ENCODE measurements around the gene TBCA.

GRCh38 chr5:77642738-77643653, 133.1 kb downstream of the TBCA start:
- TF ChIP-seq, protein P1, sequence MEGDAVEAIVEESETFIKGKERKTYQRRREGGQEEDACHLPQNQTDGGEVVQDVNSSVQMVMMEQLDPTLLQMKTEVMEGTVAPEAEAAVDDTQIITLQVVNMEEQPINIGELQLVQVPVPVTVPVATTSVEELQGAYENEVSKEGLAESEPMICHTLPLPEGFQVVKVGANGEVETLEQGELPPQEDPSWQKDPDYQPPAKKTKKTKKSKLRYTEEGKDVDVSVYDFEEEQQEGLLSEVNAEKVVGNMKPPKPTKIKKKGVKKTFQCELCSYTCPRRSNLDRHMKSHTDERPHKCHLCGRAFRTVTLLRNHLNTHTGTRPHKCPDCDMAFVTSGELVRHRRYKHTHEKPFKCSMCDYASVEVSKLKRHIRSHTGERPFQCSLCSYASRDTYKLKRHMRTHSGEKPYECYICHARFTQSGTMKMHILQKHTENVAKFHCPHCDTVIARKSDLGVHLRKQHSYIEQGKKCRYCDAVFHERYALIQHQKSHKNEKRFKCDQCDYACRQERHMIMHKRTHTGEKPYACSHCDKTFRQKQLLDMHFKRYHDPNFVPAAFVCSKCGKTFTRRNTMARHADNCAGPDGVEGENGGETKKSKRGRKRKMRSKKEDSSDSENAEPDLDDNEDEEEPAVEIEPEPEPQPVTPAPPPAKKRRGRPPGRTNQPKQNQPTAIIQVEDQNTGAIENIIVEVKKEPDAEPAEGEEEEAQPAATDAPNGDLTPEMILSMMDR (conservative IDR thresholded peaks at IDR 0.05): no peak
- TF ChIP-seq ZFX (IDR thresholded peaks at IDR 0.05): no peak

Measured in C4-2B (cell line).